OCI-LY1 (cell line): ENCODE data around the gene METTL25.

Experiments
- CTCF ChIP-seq: fragments of 200-600 bp; sonication (generic), shearing (Covaris generic); IDR thresholded peaks from 2 replicates; pipeline ENCODE4 v1.5.1; 2017; ENCODE audit warnings: mild to moderate bottlenecking, antibody characterized with exemption, low read length, moderate library complexity, mixed read lengths
- EZH2 ChIP-seq: fragments of 200-600 bp; sonication (generic), shearing (Covaris generic); IDR thresholded peaks from 2 replicates; pipeline ENCODE4 v1.8.0; 2017; ENCODE audit warnings: borderline replicate concordance, mixed run types, mild to moderate bottlenecking, antibody characterized with exemption, low read length, moderate library complexity, mixed read lengths

GRCh38 chr12:82504409-82504808 lies 146.1 kb downstream of the METTL25 start:
- no peak for TF ChIP-seq CTCF
- no peak for TF ChIP-seq EZH2
